ENCODE data around the gene PON1. TPM values are rescaled to one million over a fixed set of nuclear protein-coding genes. Genes with fewer than 3 reads are reported as not detected.

Gene PON1
- total RNA-seq (11.7 TPM), polyA plus RNA-seq (6.9 TPM)
- long read RNA-seq, donor 1, result 0 reads
- long read RNA-seq, donor 2, result 0 reads
- long read RNA-seq, donor 3, partial matches to known transcripts, result 0 of 5 reads
- long read RNA-seq, donor 3, other reads (novel, unspliced or antisense), result 0 of 5 reads
- long read RNA-seq, donor 4, partial matches to known transcripts, result 0 of 4 reads
- long read RNA-seq, donor 4, other reads (novel, unspliced or antisense), result 0 of 4 reads
- long read RNA-seq, donor 5, transcript PON1-201 (9 exons, 2,568 nt), result major isoform, 7 of 7 reads
- long read RNA-seq, donor 5, partial matches to known transcripts, result 0 of 7 reads
- long read RNA-seq, donor 5, other reads (novel, unspliced or antisense), result 0 of 7 reads
- long read RNA-seq, donor 6, partial matches to known transcripts, result 0 of 1 reads
- long read RNA-seq, donor 6, other reads (novel, unspliced or antisense), result 0 of 1 reads
- long read RNA-seq, donor 7, partial matches to known transcripts, result 0 of 2 reads
- long read RNA-seq, donor 7, other reads (novel, unspliced or antisense), result 0 of 2 reads
- long read RNA-seq, donor 8, partial matches to known transcripts, result 0 of 3 reads
- long read RNA-seq, donor 8, other reads (novel, unspliced or antisense), result 0 of 3 reads
- long read RNA-seq, donor 9, partial matches to known transcripts, result 0 of 5 reads
- long read RNA-seq, donor 9, other reads (novel, unspliced or antisense), result 0 of 5 reads
- long read RNA-seq, donor 10, transcript PON1-201 (9 exons, 2,568 nt), result major isoform, 7 of 8 reads
- long read RNA-seq, donor 10, partial matches to known transcripts, result 0 of 8 reads
- long read RNA-seq, donor 10, other reads (novel, unspliced or antisense), result 0 of 8 reads

DNA sequence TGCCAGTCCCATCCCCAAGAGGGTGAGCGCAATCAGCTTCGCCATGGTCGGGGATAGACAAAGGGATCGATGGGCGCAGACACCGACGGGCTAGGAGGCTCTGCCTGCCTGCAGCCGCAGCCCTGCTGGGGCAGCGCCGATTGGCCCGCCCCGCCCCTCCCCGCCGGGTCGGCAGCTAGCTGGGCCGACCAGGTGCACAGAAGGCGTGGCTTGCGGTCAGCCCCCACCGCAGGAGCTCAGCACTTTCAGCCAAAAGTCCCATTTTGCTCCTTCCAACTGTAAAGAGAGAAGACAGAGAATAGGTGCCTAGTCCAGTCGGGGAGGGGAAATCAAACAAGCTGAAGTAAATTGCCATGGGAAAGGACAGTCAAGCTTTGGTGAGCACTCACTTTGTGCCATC is at the start of gene PON1:
Gene PON1, minus strand, starts transcription at position 102 of the 400 bp plus-strand sequence. Its CDS starts 57 bp downstream, at position 45.
- H3K4me3 ChIP-seq (ENCODE audit: low read length in 2 of 2), result peak within 1 kb of the TSS; percentile 41 to 58
- peak within 1 kb of the TSS in 1 of 2 donors; percentile 79 for H3K27ac ChIP-seq (ENCODE audit: low read depth in 1 of 2, low read length in 1 of 2)
- DNase-seq (ENCODE audit: low read depth in 6 of 9, low spot score in 9 of 9), result peak; percentile 45 to 74 (median 53)
- H3K27me3 ChIP-seq (ENCODE audit: control insufficient read depth in 2 of 2, insufficient read depth in 1 of 2, low read length in 1 of 2), result no peaks in the 10 kb centered on the region
- WGBS, result 32% methylated on average over 20 of the region's 20 CpGs
- H3K4me1 ChIP-seq (ENCODE audit: control insufficient read depth in 2 of 2, insufficient read depth in 2 of 2, low read length in 2 of 2), result peaks cover 13 to 25% of the 10 kb centered on the region in 2 donors
- no peaks in the 10 kb centered on the region for H3K9me3 ChIP-seq (ENCODE audit: control insufficient read depth in 2 of 2, insufficient read depth in 1 of 2, low read length in 1 of 2)
- no peaks in the 10 kb centered on the region for H3K36me3 ChIP-seq (ENCODE audit: control insufficient read depth in 2 of 2, insufficient read depth in 2 of 2, low read length in 1 of 2)

DNA sequence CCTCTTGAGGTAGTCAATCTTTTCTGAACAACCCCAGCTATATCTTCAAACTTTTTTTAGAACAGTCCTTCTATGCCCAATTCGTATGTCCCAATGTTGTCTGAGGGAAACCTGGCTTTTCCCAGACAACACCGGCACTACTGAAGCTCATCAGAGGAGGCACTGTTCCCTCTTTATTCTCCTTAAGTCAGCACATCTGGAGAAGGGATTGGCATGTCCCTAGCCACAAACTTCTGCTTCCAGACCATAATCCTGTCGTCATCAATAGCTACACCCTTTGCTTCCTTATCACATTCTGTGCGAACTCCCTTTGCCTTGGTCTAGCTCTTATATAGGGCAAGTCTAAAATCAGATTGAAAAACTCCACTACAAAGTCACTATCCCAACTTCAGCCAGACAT is 49.0 kb upstream of the PON1 start:
- no peak for DNase-seq (ENCODE audit: low read depth in 6 of 9, low spot score in 9 of 9)
- H3K9me3 ChIP-seq (ENCODE audit: control insufficient read depth in 2 of 2, insufficient read depth in 1 of 2, low read length in 1 of 2), result peaks cover 0 to 9% of the 10 kb centered on the region in 2 donors
- no peaks in the 10 kb centered on the region for H3K36me3 ChIP-seq (ENCODE audit: control insufficient read depth in 2 of 2, insufficient read depth in 2 of 2, low read length in 1 of 2)
- H3K27ac ChIP-seq (ENCODE audit: low read depth in 1 of 2, low read length in 1 of 2), result no peak overlapping the region
- H3K4me1 ChIP-seq (ENCODE audit: control insufficient read depth in 2 of 2, insufficient read depth in 2 of 2, low read length in 2 of 2), result no peaks in the 10 kb centered on the region
- H3K27me3 ChIP-seq (ENCODE audit: control insufficient read depth in 2 of 2, insufficient read depth in 1 of 2, low read length in 1 of 2), result no peaks in the 10 kb centered on the region
- no peak overlapping the region for H3K4me3 ChIP-seq (ENCODE audit: low read length in 2 of 2)
- WGBS, result 95% methylated on average over 4 of the region's 4 CpGs

DNA sequence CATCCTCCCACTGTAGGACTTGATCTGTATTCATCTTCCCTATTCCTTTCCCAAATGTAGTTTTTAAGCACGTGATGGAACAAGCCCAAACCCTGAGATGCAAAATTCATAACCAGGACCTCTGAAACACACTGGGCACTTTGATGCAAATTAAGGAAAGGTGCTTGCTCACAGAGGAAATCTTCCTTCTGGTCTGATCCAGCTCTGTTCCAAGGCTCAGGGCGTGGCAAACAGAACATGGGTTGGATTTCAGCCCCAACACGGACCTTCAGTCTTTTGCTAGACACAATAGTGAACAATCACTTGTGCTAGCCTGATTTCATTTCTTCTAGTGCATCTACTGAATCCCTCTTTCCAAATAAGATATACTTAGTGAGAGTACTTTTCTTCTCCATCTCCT is 43.9 kb upstream of the PON1 start:
- Histone ChIP-seq H3K36me3 (ENCODE audit: control insufficient read depth in 2 of 2, insufficient read depth in 2 of 2, low read length in 1 of 2) (no peaks in the 10 kb centered on the region), H3K4me1 (ENCODE audit: control insufficient read depth in 2 of 2, insufficient read depth in 2 of 2, low read length in 2 of 2) (no peaks in the 10 kb centered on the region), H3K27me3 (ENCODE audit: control insufficient read depth in 2 of 2, insufficient read depth in 1 of 2, low read length in 1 of 2) (no peaks in the 10 kb centered on the region), H3K9me3 (ENCODE audit: control insufficient read depth in 2 of 2, insufficient read depth in 1 of 2, low read length in 1 of 2) (no peaks in the 10 kb centered on the region), H3K4me3 (ENCODE audit: low read length in 2 of 2) (no peak overlapping the region), H3K27ac (ENCODE audit: low read depth in 1 of 2, low read length in 1 of 2) (no peak overlapping the region)
- WGBS, result 94% methylated on average over 3 of the region's 3 CpGs
- DNase-seq (ENCODE audit: low read depth in 6 of 9, low spot score in 9 of 9), result no peak

DNA sequence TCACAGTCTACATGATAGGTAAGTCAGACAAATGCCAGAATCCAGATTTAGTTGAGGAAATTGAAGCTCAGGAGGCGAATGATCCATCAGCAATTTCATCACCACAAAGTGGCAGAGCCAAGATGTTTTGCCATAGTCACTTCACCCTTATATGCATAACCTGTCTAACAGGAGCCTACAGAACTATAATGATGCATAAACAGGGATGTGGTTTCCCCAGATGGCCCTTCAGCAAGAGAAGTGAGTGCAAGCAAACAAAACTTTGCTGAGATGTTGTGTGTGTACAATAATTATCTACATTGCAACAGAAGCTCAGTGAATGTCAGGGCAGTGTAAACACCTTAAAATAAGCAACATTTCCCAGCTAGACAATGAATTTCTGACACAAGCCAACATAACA is 43.3 kb upstream of the PON1 start:
- no peaks in the 10 kb centered on the region for H3K36me3 ChIP-seq (ENCODE audit: control insufficient read depth in 2 of 2, insufficient read depth in 2 of 2, low read length in 1 of 2)
- H3K4me3 ChIP-seq (ENCODE audit: low read length in 2 of 2), result no peak overlapping the region
- 96% methylated on average over 1 of the region's 1 CpG for WGBS
- H3K9me3 ChIP-seq (ENCODE audit: control insufficient read depth in 2 of 2, insufficient read depth in 1 of 2, low read length in 1 of 2), result no peaks in the 10 kb centered on the region
- H3K4me1 ChIP-seq (ENCODE audit: control insufficient read depth in 2 of 2, insufficient read depth in 2 of 2, low read length in 2 of 2), result no peaks in the 10 kb centered on the region
- no peak overlapping the region for H3K27ac ChIP-seq (ENCODE audit: low read depth in 1 of 2, low read length in 1 of 2)
- H3K27me3 ChIP-seq (ENCODE audit: control insufficient read depth in 2 of 2, insufficient read depth in 1 of 2, low read length in 1 of 2), result no peaks in the 10 kb centered on the region
- no peak for DNase-seq (ENCODE audit: low read depth in 6 of 9, low spot score in 9 of 9)

DNA sequence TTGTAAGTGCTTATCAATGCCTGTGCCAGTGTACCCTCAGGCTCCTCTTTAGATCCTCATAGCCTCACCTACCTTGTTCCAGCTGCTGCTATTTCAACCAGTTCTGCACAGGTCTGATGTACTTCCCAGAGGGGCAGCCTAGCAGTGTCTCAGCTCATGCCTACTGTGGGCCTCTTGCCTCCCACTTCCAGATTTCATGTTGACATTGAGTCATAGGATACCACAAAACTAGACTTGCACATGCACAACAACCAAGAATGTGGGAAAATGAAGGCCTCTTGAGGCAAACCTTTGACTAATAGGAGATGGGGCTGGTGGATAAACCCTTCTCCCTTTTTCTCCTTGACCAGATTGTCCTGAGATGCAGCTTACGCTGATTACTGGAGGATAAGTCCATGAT is 40.8 kb upstream of the PON1 start:
- Histone ChIP-seq H3K36me3 (ENCODE audit: control insufficient read depth in 2 of 2, insufficient read depth in 2 of 2, low read length in 1 of 2) (no peaks in the 10 kb centered on the region), H3K27me3 (ENCODE audit: control insufficient read depth in 2 of 2, insufficient read depth in 1 of 2, low read length in 1 of 2) (no peaks in the 10 kb centered on the region), H3K27ac (ENCODE audit: low read depth in 1 of 2, low read length in 1 of 2) (no peak overlapping the region), H3K4me1 (ENCODE audit: control insufficient read depth in 2 of 2, insufficient read depth in 2 of 2, low read length in 2 of 2) (no peaks in the 10 kb centered on the region), H3K4me3 (ENCODE audit: low read length in 2 of 2) (no peak overlapping the region), H3K9me3 (ENCODE audit: control insufficient read depth in 2 of 2, insufficient read depth in 1 of 2, low read length in 1 of 2) (no peaks in the 10 kb centered on the region)
- no peak for DNase-seq (ENCODE audit: low read depth in 6 of 9, low spot score in 9 of 9)
- WGBS, result 97% methylated on average over 1 of the region's 1 CpG

DNA sequence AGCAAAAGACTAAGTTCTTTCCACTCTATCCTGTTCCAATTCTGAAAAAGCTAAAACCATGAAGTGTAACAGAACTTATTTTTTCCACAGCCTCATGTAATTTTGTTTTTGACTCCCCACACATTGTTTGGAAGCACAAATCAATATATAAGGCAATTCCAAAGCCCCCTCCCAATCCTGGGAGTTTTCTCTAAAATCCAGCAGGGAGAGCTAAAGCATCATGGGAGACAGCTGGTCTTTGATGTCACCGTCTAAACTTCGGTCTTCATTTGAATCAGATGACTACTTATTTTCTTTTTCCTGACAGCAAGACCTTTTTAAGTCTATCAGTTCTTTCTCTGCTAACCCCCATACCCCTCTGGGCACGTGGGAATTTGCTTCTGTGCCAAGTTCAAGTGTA is 33.3 kb upstream of the PON1 start:
- no peak for DNase-seq (ENCODE audit: low read depth in 6 of 9, low spot score in 9 of 9)
- no peak overlapping the region for H3K27ac ChIP-seq (ENCODE audit: low read depth in 1 of 2, low read length in 1 of 2)
- H3K4me3 ChIP-seq (ENCODE audit: low read length in 2 of 2), result no peak overlapping the region
- no peaks in the 10 kb centered on the region for H3K36me3 ChIP-seq (ENCODE audit: control insufficient read depth in 2 of 2, insufficient read depth in 2 of 2, low read length in 1 of 2)
- H3K27me3 ChIP-seq (ENCODE audit: control insufficient read depth in 2 of 2, insufficient read depth in 1 of 2, low read length in 1 of 2), result no peaks in the 10 kb centered on the region
- WGBS, result 73% methylated on average over 3 of the region's 3 CpGs
- H3K4me1 ChIP-seq (ENCODE audit: control insufficient read depth in 2 of 2, insufficient read depth in 2 of 2, low read length in 2 of 2), result no peaks in the 10 kb centered on the region
- H3K9me3 ChIP-seq (ENCODE audit: control insufficient read depth in 2 of 2, insufficient read depth in 1 of 2, low read length in 1 of 2), result no peaks in the 10 kb centered on the region

DNA sequence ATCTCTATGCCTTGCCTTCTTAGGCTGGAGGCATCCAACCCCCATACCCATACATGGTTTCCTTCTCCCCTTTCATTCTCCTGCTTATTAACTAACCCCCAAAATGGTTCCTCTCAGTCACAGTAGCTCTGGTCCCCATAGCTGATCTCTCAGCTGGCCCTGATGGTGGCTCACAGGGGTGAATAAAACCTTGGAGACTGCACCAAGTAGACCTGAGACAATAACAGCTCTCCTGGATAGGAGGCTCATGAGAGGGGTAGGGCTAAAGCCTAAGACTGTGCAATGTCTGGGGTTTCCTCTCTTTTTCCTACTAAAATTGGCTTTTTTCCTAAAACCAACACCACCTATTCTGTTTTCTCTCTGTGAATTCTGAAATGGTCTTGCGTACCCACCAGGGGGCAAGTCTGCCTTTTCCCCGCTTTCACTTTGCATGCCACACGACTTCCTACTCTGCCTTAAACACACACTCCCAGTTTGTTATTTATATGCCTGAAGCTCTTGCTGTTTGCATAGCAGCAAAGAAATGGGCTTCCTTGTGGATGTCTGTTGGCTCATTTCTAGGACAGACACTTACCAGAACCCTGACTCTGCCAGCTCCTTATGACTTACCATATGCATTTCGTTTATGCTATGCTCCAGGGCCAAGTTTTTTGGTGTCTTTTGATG is 18.4 kb upstream of the PON1 start:
- 88% methylated on average over 4 of the region's 4 CpGs for WGBS
- Histone ChIP-seq H3K4me1 (ENCODE audit: control insufficient read depth in 2 of 2, insufficient read depth in 2 of 2, low read length in 2 of 2) (no peaks in the 10 kb centered on the region), H3K27me3 (ENCODE audit: control insufficient read depth in 2 of 2, insufficient read depth in 1 of 2, low read length in 1 of 2) (no peaks in the 10 kb centered on the region), H3K9me3 (ENCODE audit: control insufficient read depth in 2 of 2, insufficient read depth in 1 of 2, low read length in 1 of 2) (no peaks in the 10 kb centered on the region), H3K4me3 (ENCODE audit: low read length in 2 of 2) (no peak overlapping the region), H3K36me3 (ENCODE audit: control insufficient read depth in 2 of 2, insufficient read depth in 2 of 2, low read length in 1 of 2) (no peaks in the 10 kb centered on the region), H3K27ac (ENCODE audit: low read depth in 1 of 2, low read length in 1 of 2) (no peak overlapping the region)
- DNase-seq (ENCODE audit: low read depth in 6 of 9, low spot score in 9 of 9), result no peak

DNA sequence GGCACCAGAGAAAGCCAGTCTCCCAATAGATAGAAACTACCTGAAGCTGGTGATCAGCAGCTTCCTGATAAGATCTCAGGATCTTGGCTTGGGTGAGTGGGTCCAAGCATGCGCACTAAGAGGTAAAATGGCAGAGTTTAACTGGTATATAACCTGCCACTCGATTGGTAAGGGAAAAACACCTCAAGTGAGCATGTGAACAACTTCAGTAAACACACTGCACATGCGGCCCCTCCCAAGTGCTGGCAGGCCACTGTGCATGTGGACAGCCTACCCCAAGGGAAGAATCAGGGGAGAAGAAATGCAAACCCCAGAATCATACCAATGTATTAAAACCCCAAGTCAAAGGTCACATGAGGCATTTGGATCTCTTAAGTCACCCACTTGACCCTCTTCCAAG is 17.7 kb upstream of the PON1 start:
- WGBS, result 92% methylated on average over 3 of the region's 3 CpGs
- Histone ChIP-seq H3K27me3 (ENCODE audit: control insufficient read depth in 2 of 2, insufficient read depth in 1 of 2, low read length in 1 of 2) (no peaks in the 10 kb centered on the region), H3K9me3 (ENCODE audit: control insufficient read depth in 2 of 2, insufficient read depth in 1 of 2, low read length in 1 of 2) (no peaks in the 10 kb centered on the region), H3K4me1 (ENCODE audit: control insufficient read depth in 2 of 2, insufficient read depth in 2 of 2, low read length in 2 of 2) (no peaks in the 10 kb centered on the region), H3K36me3 (ENCODE audit: control insufficient read depth in 2 of 2, insufficient read depth in 2 of 2, low read length in 1 of 2) (no peaks in the 10 kb centered on the region), H3K27ac (ENCODE audit: low read depth in 1 of 2, low read length in 1 of 2) (no peak overlapping the region), H3K4me3 (ENCODE audit: low read length in 2 of 2) (no peak overlapping the region)
- no peak for DNase-seq (ENCODE audit: low read depth in 6 of 9, low spot score in 9 of 9)

DNA sequence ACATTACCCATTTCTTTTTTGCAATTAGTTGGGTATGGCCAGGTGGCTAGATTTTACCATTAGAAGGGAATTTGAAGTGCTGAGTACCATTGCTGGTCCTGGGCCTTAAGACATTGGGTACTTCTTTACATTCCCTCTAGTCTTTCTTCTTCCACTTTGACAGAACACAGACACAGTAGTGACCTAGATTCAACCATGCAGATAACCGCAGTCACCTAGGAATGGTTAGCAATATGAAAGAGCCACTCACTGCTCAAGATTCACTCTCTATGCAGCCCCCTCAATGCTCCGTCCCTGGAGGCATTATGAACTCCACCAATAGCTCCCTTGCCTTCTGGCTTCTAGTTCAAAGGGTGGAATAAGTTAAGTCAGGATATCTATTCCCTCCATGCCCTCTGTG is 16.2 kb upstream of the PON1 start:
- no peak for DNase-seq (ENCODE audit: low read depth in 6 of 9, low spot score in 9 of 9)
- H3K4me1 ChIP-seq (ENCODE audit: control insufficient read depth in 2 of 2, insufficient read depth in 2 of 2, low read length in 2 of 2), result no peaks in the 10 kb centered on the region
- H3K27ac ChIP-seq (ENCODE audit: low read depth in 1 of 2, low read length in 1 of 2), result no peak overlapping the region
- no peaks in the 10 kb centered on the region for H3K9me3 ChIP-seq (ENCODE audit: control insufficient read depth in 2 of 2, insufficient read depth in 1 of 2, low read length in 1 of 2)
- 99% methylated on average over 2 of the region's 2 CpGs for WGBS
- H3K27me3 ChIP-seq (ENCODE audit: control insufficient read depth in 2 of 2, insufficient read depth in 1 of 2, low read length in 1 of 2), result no peaks in the 10 kb centered on the region
- H3K36me3 ChIP-seq (ENCODE audit: control insufficient read depth in 2 of 2, insufficient read depth in 2 of 2, low read length in 1 of 2), result no peaks in the 10 kb centered on the region
- H3K4me3 ChIP-seq (ENCODE audit: low read length in 2 of 2), result no peak overlapping the region
